Stimulated activated naive CD4-positive, alpha-beta T cell (primary cell): ENCODE measurements around the gene GALT.
"Not testable (repeated sequence)": the region's sequence is repeated elsewhere in the genome, so short reads cannot be mapped to it uniquely, and the experiment has no call there.

Experiments
- DNase-seq, 6 experiments: peaks; one replicate each; lab custom pipeline; 2025; lab: John Stamatoyannopoulos, UW

Gene GALT

DNA sequence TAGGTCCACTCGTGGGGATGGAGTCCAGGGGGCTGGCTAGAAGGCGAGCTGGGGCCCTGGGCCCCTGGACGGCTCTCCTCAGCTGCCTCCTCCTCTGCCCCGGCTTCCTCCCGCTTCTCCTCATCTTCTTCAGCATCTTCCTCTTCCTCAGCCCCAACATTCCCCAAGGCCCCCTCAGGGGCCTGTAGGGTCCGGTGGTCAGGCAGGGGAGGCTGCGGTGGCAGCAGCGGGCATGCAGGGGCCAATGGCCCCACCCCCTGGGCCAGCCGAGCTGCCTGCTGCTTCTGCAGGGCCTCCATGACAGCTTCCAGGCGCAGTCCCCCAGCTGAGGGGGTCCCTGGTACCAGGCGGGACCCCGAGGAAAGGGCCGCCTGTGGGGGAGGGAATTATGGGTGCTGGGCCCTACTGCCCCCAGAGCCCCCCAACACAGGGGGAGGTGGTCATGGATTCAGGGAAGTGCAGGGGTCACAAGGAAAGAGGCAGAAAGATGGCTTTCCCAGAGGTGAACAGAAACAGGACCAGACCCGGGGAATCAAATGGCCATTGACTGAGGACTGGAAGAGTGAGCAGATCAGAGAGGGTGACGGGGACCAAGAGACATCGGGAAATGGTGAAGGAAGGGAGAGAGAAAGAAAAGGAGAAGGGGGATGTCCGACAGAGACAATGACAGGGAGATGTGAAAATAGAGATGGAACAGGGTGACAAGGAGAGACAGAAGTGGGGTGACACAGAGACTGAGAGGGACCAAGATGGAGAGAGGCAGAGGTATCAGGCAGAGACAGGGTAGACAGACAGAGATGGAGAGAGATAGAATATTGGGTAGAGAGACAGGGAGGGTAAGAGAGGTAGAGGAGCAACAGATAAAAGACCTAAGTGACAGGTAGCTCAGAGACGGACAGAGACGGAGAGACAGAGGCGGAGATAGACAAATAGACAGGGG lies 18.5 kb upstream of the GALT start:
- DNase-seq = peak in 1 of 6 experiments; percentile 20

DNA sequence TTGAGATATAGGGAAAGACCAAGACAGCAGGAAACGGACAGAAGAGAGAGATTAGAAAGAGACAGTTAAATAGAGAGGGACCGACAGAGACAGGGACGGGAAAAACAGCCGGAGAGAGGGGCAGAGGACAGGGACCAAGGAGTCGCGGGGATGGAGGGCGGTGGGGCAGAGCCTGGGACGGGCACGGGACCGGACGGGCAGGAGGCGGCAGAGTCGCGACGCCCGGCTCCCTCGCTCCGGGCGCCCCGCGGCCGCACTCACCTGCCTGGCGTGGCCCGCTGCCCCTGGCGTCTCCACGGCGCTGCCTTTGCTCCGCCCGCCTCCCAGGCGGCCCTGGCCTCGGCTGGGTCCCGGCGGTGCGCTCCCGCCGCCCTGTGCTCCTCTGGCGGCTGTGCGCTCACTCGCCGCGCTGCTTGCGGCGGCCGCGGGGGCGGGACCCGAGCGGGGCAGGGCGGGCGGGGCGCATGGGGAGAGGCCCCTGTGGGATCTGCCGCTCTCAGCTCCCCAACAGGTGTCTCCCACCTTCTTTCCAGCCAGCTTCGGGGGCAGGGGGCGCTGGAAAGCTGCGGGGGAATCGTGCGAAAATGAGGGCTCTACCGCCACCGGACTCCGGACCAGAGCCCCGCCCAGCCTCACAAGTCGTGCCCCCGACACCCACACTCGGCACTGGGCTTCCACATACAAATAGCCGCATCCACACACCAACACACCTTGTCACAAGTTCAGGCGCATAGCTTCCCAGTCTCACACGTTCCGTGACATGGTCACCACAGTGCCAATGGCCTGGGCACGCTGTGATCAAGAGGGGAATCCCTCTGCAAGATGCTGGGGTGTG lies 17.6 kb upstream of the GALT start, which contains the start of gene ARID3C:
TSS of gene ARID3C (minus strand) at position 411 of the 835 bp plus-strand sequence. CDS start 1,052 bp downstream, outside the sequence.
- DNase-seq = peak in 4 of 6 experiments; percentile 21 to 37 (median 28)

DNA sequence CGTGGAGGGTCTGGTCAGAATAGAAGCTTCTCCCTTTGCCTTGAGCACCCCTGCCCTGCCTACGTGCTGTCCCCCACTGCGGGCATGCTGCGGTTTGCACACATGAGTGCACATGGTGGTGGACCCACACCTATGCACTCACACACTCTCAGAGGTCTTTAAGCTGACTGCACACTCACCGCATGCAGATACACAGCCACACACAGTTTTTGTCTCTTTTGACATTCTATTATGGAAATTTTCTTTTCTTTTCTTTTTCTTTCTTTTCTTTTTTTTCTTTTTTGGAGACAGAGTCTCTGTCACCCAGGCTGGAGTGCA lies 17.0 kb upstream of the GALT start:
- peak in 1 of 6 experiments; percentile 25 for DNase-seq

DNA sequence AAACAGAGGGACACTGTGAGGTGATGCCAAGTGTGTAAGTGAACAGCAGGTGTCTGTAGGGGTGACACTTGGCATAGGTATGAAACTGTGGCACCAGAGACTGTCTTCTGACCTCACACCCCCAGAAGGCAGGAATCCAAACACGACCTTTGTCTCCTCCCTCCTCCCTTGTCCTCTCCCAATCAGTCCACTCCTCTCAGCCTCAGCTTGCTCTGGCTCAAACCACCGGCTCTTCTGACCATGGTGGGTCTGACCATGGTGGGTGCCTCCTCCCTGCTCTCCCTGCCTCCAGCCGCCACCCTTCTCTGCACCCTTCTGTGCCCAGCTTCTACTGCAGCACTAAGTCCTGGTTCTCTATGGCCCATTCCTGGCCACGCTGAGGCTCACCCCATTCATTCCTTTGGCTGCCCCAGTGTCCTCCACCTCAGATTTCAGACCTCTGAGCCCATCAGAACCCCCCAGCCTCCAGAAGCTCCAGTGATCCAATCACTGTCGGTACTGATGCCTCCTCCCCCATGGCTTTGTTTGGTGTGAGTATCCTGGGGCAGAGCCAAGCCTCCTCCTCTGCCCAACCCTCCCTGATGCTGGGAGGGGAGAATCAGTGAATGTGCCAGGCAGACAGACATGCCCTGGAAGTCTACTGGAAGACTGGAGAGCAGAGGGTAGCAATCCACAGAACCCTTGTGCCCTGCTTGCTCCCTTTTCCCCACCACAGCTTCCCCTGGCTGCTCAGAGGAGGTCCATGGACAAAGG lies 15.9 kb upstream of the GALT start:
- DNase-seq = no peak

DNA sequence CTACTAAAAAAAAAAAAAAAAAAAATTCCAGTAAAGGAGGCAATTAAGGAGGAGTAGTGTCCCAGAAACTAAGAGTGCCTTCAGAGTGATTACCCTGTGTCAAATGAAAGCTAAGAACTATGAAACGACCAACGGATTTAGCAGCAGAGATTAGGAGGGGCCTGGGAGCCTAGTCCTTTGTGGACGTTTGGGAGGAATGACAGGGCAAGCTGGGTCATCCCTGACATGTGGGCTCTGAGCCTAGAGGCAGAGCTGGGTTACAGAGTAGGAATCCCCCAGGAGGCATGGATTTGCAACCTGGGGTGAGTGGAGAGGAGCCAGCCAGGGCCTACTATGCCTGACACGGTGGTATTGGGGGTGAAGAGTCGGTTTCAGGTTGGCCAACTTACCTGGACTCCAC lies 13.3 kb upstream of the GALT start:
- no peak for DNase-seq

DNA sequence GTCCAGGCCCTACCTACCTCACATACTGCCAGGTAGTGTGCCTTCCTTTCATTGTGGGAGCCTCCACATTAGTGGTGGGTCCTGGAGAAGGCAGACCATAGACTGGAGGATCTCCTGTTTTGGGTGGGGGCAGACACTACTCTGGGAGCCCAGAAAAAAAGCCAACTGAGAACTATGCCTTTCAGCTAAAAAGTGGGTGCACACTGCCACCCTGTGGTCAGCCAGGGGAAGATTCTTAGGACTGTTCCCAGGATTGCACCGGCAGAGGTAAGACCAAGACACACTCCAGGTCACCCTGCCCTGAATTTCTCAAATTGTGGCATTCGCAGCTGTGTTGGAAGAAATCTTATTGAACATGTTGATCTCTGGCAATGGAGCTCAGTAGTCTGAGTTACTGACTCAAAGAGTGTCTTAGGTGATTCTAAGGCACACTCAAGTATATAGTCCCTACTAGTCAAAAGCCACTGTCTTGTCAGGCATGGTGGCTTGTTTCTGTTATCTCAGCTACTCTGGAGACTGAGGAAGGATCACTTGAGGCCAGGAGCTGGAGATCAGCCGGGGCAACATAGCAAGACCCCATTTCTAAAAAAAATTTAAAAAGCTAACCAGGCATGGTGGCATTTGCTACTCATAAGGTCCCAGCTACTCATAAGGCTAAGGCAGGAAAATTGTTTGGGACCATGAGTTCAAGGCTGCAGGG lies 12.5 kb upstream of the GALT start:
- peak; percentile 54 to 79 (median 68) for DNase-seq

DNA sequence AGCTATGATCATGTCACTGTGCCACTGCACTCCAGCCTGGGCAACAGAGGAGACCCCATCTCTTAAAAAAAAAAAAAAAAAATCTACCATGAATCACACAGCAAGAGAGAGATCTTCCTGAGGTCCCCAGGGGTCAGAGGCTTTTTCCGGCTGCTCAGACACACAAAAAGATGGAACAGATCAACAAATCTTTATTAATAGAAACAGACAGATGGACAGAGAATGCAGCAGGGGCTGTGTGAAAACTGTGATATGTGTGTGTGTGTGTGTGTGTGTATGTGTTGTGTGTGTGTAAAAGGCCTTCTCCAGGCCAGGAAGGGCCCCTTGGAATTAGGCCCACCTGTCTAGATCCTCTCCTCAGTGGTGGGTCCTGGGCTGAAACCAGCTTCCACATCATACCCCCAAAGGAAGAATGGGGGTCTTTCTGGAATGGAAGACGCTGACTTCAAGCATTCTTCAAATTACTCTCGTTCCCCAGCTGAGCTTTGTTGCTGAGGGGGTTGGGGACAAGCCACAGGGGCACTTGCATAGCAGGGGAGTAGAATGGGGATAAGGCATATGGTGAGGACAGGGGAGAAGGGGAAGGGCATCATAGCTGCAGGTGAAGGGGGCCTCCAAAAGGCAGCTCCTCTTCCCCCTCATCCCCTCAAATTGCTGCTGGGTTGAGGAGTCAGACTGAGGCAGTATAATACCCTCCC lies 11.8 kb upstream of the GALT start:
- no peak for DNase-seq

DNA sequence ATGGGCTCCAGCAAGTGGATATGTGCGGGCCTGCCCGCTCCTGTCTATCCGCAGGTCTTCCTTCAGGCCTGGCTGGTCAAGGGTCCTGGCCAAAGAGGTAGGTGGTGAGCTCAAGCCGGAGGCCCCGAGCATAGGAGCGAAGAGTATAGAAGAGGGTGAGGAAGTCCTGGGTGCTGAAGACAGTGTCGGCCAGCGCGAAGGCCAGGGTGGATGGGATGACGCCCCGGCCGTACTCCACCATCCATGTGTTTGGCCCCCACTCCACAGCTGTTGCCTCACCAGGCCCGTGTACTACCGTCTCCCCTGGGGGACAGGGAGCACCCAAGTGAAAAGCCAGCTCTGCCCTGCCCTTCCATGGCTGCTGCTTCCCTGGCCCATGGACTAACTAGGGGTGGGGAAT lies 10.9 kb upstream of the GALT start:
- no peak for DNase-seq

DNA sequence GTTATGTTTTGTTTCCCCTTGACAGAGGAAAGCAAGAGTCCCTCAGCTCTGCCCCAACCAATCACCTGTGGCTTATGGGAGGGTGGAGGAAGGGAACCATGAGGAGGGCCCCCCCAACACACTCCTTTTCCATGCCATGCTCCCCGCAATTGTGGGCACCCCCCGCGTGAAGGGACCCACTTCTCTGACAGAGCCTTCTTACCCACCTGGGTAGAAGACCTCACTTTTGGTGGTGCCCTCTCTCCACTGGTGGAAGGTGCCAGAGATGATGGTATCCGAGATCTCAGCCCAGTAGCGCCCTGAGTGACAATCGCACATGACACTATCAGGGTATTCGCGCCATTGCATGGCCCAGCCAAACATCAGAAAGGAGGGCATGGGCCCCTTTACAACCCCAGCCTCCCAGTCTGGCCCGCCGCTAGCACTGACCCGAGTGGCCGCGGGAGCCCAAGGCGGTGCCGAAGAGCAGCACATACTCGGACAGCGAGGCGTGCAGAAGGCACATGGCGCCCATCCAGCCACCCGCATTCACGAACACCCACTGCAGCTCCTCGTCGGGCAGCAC lies 9.6 kb upstream of the GALT start:
- peak in 1 of 6 experiments; percentile 37 for DNase-seq

DNA sequence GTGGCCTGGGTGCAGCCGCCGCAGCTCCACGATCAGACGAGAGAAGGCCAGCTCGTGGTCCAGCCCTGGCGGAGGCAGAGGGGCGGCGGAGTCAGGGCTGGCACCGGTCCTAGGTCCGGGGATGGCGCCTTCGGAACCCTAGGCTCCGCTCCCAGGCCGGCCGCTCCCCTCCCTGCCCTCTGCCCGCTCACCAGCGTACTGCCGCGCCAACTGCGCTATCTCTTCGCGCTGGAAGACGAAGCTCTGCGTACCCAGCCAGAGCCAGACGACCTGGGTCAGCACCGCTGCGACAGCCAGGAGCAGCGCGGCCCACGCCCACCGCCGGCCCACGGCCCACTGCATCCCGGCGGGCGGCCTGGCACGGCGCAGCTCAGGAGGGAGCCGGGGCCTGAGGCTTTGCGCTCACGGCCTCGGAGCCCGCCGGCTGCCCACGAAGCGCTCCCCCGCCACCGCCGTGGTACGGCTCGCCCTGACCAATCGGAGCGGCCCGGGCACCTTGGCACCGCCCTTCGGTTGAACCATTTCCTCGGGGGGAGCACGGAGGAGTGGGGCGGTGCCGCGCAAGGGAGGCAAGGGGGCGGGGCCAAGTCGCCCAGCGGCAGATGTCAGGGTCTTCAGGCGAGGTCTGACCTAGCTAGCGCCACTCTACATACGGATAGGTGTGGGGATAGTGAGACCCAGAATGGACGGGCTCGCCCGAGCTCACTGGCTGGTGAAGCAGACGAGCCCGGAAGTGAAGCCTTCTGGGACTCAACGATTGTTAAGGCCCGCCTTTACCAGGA lies 8.9 kb upstream of the GALT start, which contains the start of gene SIGMAR1:
TSS of gene SIGMAR1 (minus strand) at position 432 of the 782 bp plus-strand sequence. CDS start at position 342, 90 bp downstream.
- DNase-seq = peak; percentile 83 to 94 (median 91)

DNA sequence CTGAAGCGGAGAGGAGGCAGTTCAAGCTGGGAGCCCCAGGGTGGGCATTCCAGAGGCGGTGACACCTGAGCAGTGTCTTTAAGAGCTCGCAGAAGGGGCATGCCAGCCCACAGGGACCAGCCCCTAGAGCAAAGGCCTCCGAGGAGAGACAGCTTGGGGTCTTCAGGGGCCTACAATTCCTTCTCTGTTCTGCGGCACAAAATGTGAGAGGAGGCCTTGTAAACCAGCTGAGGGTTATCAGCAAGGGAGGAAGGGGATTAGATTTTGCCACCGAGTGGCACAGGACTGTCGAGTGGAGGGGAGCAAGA lies 8.4 kb upstream of the GALT start:
- no peak for DNase-seq

DNA sequence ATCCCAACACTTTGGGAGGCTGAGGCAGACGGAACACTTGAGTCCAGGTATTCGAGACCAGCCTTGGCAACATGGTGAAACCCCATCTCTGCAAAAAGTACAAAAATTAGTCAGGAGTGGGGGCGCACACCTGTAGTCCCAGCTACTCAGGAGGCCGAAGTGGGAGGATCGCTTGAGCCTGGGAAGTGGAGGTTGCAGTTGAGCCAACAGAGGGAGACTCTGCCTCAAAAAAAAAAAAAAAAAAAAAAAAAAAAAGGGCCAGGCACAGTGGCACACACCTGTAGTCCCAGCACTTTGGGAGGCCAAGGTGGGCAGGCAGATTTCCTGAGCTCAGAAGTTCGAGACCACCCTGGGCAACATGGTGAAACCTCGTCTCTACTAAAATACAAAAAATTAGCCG lies 7.2 kb upstream of the GALT start:
- DNase-seq = not testable (repeated sequence)

DNA sequence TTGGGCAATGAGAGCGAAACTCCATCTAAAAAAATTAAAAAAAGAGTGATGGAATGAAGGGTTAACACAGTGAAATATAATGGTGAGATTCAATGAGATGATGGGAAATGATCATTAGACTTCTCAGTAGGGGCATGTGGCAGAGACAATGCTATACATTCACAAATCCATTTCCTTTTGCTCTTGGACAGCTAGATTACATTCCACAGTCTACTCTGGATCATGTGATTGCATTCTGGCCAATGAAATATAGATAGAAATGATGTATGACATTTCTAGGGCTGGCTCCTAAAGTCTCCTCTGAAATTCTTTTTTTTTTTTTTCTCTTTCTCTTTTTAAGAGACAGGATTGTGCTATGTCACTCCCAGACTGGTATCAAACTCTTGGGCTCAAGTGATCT lies 3.8 kb upstream of the GALT start:
- DNase-seq = no peak

DNA sequence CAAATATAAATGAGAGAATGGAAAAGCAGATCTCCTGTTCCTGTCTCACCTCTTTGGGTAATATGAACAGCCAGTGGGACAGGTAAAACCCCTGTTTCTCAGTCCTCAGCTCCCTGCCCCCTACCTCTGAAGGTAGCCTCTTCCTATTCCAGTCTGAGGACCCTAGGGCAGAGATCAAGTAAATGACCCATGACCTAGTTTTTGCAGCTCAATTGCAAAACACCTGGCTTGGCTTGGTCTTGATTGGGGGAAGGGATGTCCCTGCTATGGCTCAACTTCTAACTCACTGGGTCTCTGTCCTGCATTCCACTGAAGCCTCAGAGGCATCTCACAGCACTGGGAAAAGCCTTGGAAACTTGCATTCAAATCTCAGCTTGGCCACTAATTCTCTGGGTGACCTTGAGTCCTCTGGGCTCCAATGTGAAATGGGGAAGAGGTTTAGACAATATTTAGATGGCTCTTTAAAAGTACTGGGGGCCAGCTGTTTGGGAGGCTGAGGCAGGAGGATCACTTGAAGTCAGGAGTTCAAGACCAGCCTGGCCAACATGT lies 1.6 kb upstream of the GALT start:
- DNase-seq = no peak

DNA sequence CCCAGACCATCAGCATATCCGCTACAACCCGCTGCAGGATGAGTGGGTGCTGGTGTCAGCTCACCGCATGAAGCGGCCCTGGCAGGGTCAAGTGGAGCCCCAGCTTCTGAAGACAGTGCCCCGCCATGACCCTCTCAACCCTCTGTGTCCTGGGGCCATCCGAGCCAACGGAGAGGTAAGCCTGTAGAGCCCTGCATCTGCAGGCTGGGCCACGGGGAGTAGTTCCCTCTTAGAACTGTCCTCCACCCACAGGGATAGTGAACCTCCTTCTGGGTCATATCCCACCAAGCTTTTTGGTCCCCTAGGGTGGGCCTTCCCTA lies 569 bp downstream of the GALT start:
- DNase-seq = no peak

DNA sequence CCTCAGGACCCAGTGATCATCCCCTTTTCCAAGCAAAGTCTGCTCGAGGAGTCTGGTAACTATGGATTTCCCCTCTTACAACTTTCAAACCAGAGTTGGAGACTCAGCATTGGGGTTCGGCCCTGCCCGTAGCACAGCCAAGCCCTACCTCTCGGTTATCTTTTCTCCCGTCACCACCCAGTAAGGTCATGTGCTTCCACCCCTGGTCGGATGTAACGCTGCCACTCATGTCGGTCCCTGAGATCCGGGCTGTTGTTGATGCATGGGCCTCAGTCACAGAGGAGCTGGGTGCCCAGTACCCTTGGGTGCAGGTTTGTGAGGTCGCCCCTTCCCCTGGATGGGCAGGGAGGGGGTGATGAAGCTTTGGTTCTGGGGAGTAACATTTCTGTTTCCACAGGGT lies 1.2 kb downstream of the GALT start:
- DNase-seq = no peak

DNA sequence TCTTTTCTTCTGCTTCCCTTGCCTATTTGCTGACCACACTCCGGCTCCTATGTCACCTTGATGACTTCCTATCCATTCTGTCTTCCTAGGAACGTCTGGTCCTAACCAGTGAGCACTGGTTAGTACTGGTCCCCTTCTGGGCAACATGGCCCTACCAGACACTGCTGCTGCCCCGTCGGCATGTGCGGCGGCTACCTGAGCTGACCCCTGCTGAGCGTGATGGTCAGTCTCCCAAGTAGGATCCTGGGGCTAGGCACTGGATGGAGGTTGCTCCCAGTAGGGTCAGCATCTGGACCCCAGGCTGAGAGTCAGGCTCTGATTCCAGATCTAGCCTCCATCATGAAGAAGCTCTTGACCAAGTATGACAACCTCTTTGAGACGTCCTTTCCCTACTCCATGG lies 2.2 kb downstream of the GALT start:
- no peak for DNase-seq

DNA sequence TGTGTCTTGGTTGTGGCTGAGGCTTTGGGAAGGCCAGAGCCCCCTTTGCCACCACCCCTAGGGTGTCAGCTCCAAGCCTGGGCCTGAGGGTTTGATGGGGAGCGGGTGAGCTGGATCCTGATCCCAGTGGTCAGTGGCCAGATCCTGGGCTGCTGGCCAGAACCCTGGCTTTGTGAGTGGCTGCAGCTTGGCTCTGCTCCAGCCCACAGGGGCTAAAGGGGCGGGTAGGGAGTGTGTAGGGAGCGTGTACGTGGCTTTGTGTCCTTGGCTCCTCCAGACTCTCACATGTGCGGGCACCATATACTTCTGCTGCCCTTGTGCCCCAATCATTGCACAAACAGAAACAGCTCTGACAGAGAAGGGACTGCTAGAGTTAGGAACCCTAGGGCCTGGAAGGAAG lies 4.3 kb downstream of the GALT start:
- no peak for DNase-seq

DNA sequence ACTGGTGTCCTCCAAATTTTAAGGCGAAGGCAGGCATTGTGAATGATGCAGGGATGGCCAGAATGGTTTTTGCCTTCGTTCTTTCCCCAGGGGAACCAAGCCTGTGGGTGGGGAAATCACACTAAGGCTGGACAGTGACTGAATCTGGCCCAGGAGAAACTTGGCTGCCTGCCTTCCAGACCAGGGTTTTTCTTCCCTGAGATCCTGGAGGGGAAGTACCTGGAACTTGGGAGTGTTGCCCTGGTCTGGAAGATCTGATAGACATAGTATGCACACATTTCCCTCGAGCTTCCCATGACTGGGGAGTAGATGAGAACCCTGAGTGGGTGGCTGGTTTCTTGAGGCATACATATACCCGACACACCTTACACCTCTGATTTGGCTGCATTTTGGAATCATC lies 4.8 kb downstream of the GALT start:
- DNase-seq = no peak
